ENCODE data around the gene BDKRB2. TPM values are rescaled to one million over a fixed set of nuclear protein-coding genes. Genes with fewer than 3 reads are reported as not detected.

The BDKRB2 gene
- total and polyA plus RNA-seq, 2 experiments from 2014 or later: 0.14 to 0.21 TPM

DNA sequence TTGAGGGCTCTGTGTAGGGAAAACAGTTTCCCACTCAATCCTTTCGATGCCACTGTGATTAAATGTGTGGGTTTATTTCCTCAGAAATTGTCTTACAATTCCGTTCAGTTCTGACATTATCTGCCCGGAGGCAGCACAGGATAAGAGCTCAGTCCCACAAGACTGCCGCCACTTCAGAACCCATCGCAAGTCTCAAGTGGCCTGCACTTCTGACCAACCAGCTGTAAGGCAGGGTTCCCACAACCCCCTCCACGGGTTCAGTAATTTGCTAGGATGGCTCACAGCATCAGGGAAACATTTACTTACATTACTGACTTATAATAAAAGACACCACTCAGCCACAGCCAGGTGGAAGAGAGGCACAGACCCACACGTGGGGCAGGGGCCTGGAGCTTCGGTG, 17.2 kb downstream of the BDKRB2 start:
- Mint-ChIP-seq H3K27me3 (ENCODE audit: insufficient read depth, low read depth, poor library complexity) (peaks cover 11% of the 10 kb centered on the region), H3K9me3 (no peaks in the 10 kb centered on the region), H3K36me3 (ENCODE audit: low read depth) (no peaks in the 10 kb centered on the region), H3K4me3 (no peak overlapping the region), H3K4me1 (peaks cover 5% of the 10 kb centered on the region), H3K27ac (no peak overlapping the region)
- no peak overlapping the region for H3K27ac ChIP-seq (ENCODE audit: low read depth)
- H3K9me2 ChIP-seq (ENCODE audit: insufficient read depth): no peaks in the 10 kb centered on the region
- H3F3A ChIP-seq (replicated peaks; ENCODE audit: low read depth): no peaks in the 10 kb centered on the region
- no peak overlapping the region for H3K4me2 ChIP-seq
- no peaks in the 10 kb centered on the region for H3K4me1 ChIP-seq (ENCODE audit: insufficient read depth)
- no peaks in the 10 kb centered on the region for H4K20me1 ChIP-seq (replicated peaks; ENCODE audit: insufficient read depth)
- H3K36me3 ChIP-seq (ENCODE audit: insufficient read depth): no peaks in the 10 kb centered on the region
- DNase-seq (ENCODE audit: low spot score): no peak
- H3K79me2 ChIP-seq (replicated peaks; ENCODE audit: insufficient read depth): no peaks in the 10 kb centered on the region
- H2AFZ ChIP-seq: no peak overlapping the region
- ATAC-seq: no peak
- no peak overlapping the region for H3K4me3 ChIP-seq
- H3K27me3 ChIP-seq (ENCODE audit: insufficient read depth): no peaks in the 10 kb centered on the region
- TF ChIP-seq STAT1 (IDR thresholded peaks at IDR 0.05; ENCODE audit: unreplicated experiment) (no peak), ZNF331 (CRISPR knock-in tag; IDR thresholded peaks at IDR 0.05; ENCODE audit: low read depth) (no peak)

DNA sequence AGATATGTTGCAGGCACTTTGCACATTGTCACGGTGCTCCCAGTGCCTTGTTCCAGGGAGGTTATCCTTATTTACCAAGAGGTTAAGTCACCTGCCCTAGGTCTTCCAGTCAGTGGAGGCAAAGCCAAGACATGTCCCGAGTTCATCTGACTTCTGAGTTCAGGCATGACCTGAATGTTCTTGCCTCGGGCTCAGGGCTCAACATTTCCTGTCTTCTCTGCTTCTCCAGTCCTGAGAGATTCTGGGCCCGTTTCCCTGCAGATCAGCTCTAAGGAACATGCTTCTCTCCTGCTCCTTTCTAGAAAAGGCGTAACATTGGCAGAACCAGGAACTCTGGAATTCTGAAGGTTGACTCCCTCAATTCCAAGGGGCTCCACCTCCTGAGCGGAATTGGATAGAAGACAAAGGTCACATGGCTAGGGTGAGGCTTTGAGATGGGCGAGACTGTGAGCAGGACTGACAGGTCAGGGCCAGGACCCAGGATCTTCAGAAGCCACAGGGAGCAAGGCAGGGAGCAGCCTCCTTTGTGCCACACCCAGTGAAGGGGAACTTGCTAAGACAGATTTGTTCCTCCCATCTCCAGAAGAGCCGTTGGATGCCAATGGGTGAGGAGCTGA, 19.9 kb downstream of the BDKRB2 start:
- ATAC-seq (no peak), DNase-seq (ENCODE audit: low spot score) (no peak)
- no peak overlapping the region for H3K4me2 ChIP-seq
- H3K27me3 ChIP-seq (ENCODE audit: insufficient read depth): no peaks in the 10 kb centered on the region
- no peak overlapping the region for H3K27ac ChIP-seq (ENCODE audit: low read depth)
- H3K27me3 Mint-ChIP-seq (ENCODE audit: insufficient read depth, low read depth, poor library complexity): peaks cover 11% of the 10 kb centered on the region
- TF ChIP-seq ZNF114 (CRISPR knock-in tag; IDR thresholded peaks at IDR 0.05) (no peak), ZNF331 (CRISPR knock-in tag; IDR thresholded peaks at IDR 0.05; ENCODE audit: low read depth) (no peak), CREB1 (CRISPR knock-in tag; IDR thresholded peaks at IDR 0.05; ENCODE audit: low read depth) (no peak), JUNB (IDR thresholded peaks at IDR 0.05; ENCODE audit: unreplicated experiment) (no peak)
- H3K9me3 Mint-ChIP-seq: peaks cover 12% of the 10 kb centered on the region
- H3K4me3 Mint-ChIP-seq: no peak overlapping the region
- no peaks in the 10 kb centered on the region for H3K4me1 ChIP-seq (ENCODE audit: insufficient read depth)
- H3K4me1 Mint-ChIP-seq: peaks cover 5% of the 10 kb centered on the region
- H3K27ac Mint-ChIP-seq: no peak overlapping the region; the same call in 1 of the 2 replicates
- peaks cover 10% of the 10 kb centered on the region; the same call in 2 of the 3 replicates for H3K36me3 Mint-ChIP-seq (ENCODE audit: low read depth)
- H3K79me2 ChIP-seq (replicated peaks; ENCODE audit: insufficient read depth): no peaks in the 10 kb centered on the region
- H3K9me2 ChIP-seq (ENCODE audit: insufficient read depth): no peaks in the 10 kb centered on the region
- H2AFZ ChIP-seq: no peak overlapping the region
- no peaks in the 10 kb centered on the region for H4K20me1 ChIP-seq (replicated peaks; ENCODE audit: insufficient read depth)
- no peaks in the 10 kb centered on the region for H3K36me3 ChIP-seq (ENCODE audit: insufficient read depth)
- no peak overlapping the region for H3K4me3 ChIP-seq
- no peaks in the 10 kb centered on the region for H3F3A ChIP-seq (replicated peaks; ENCODE audit: low read depth)

DNA sequence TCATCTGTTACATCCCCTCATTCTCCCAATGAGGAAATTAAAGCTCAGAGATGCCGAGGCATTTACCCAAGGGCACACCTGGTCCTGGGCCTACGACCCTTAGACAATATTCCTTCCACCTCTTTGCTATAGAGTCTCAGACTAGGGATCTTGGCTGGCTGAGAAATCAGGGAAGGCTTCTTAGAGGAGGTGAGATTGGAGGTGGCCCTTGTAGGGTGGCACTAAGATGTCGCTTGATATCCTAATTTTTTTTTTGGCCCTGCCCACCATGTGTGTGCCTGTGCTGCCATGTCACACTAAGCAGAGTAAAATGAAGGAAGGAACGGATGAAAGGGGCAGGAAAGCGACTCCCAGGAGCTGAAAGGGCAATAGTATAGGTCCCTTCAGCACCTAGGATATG, 20.6 kb downstream of the BDKRB2 start:
- Histone ChIP-seq H3K36me3 (ENCODE audit: insufficient read depth) (no peaks in the 10 kb centered on the region), H4K20me1 (replicated peaks; ENCODE audit: insufficient read depth) (no peaks in the 10 kb centered on the region), H3F3A (replicated peaks; ENCODE audit: low read depth) (no peaks in the 10 kb centered on the region), H3K27me3 (ENCODE audit: insufficient read depth) (no peaks in the 10 kb centered on the region), H3K4me3 (no peak overlapping the region), H3K79me2 (replicated peaks; ENCODE audit: insufficient read depth) (no peaks in the 10 kb centered on the region), H3K27ac (ENCODE audit: low read depth) (no peak overlapping the region), H3K4me1 (ENCODE audit: insufficient read depth) (no peaks in the 10 kb centered on the region), H3K4me2 (no peak overlapping the region), H2AFZ (no peak overlapping the region), H3K9me2 (ENCODE audit: insufficient read depth) (no peaks in the 10 kb centered on the region)
- no peak overlapping the region for H3K27ac Mint-ChIP-seq
- ATAC-seq (no peak), DNase-seq (ENCODE audit: low spot score) (no peak)
- no peak for TF ChIP-seq JUNB (IDR thresholded peaks at IDR 0.05; ENCODE audit: unreplicated experiment)
- TF ChIP-seq POLR2AphosphoS5 (IDR thresholded peaks at IDR 0.05; ENCODE audit: low read depth): no peak
- TF ChIP-seq, protein P1, sequence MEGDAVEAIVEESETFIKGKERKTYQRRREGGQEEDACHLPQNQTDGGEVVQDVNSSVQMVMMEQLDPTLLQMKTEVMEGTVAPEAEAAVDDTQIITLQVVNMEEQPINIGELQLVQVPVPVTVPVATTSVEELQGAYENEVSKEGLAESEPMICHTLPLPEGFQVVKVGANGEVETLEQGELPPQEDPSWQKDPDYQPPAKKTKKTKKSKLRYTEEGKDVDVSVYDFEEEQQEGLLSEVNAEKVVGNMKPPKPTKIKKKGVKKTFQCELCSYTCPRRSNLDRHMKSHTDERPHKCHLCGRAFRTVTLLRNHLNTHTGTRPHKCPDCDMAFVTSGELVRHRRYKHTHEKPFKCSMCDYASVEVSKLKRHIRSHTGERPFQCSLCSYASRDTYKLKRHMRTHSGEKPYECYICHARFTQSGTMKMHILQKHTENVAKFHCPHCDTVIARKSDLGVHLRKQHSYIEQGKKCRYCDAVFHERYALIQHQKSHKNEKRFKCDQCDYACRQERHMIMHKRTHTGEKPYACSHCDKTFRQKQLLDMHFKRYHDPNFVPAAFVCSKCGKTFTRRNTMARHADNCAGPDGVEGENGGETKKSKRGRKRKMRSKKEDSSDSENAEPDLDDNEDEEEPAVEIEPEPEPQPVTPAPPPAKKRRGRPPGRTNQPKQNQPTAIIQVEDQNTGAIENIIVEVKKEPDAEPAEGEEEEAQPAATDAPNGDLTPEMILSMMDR (conservative IDR thresholded peaks at IDR 0.05; ENCODE audit: low read depth in 2 of 2): no peak
- TF ChIP-seq EZH2phosphoT487 (IDR thresholded peaks at IDR 0.05; ENCODE audit: unreplicated experiment): no peak
- TF ChIP-seq ZNF331 (CRISPR knock-in tag; IDR thresholded peaks at IDR 0.05; ENCODE audit: low read depth): no peak
- TF ChIP-seq, protein P2, sequence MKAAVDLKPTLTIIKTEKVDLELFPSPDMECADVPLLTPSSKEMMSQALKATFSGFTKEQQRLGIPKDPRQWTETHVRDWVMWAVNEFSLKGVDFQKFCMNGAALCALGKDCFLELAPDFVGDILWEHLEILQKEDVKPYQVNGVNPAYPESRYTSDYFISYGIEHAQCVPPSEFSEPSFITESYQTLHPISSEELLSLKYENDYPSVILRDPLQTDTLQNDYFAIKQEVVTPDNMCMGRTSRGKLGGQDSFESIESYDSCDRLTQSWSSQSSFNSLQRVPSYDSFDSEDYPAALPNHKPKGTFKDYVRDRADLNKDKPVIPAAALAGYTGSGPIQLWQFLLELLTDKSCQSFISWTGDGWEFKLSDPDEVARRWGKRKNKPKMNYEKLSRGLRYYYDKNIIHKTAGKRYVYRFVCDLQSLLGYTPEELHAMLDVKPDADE (IDR thresholded peaks at IDR 0.05): no peak
- H3K4me1 Mint-ChIP-seq: peaks cover 5% of the 10 kb centered on the region
- H3K27me3 Mint-ChIP-seq (ENCODE audit: insufficient read depth, low read depth, poor library complexity): peaks cover 10% of the 10 kb centered on the region
- H3K36me3 Mint-ChIP-seq (ENCODE audit: low read depth): peaks cover 10% of the 10 kb centered on the region; the same call in 2 of the 3 replicates
- H3K4me3 Mint-ChIP-seq: no peak overlapping the region
- peaks cover 12% of the 10 kb centered on the region for H3K9me3 Mint-ChIP-seq

Data from GM23338 (cell line).